ENCODE data around the gene LDB3.

- no peak for TF ChIP-seq POLR2A (IDR thresholded peaks at IDR 0.05; ENCODE audit: low read depth, low read length)
- TF ChIP-seq CTCF (conservative IDR thresholded peaks at IDR 0.05; ENCODE audit: low read depth, low read length) = no peak
- TF ChIP-seq MAFK (IDR thresholded peaks at IDR 0.05; ENCODE audit: low read depth, low read length) = no peak
- TF ChIP-seq RFX5 (IDR thresholded peaks at IDR 0.05; ENCODE audit: low read depth, low read length) = no peak
- no peak for TF ChIP-seq FOS (IDR thresholded peaks at IDR 0.05; ENCODE audit: low read depth, low read length)
- no peak for TF ChIP-seq BHLHE40 (IDR thresholded peaks at IDR 0.05; ENCODE audit: low read depth, low read length)
- TF ChIP-seq MAZ (IDR thresholded peaks at IDR 0.05; ENCODE audit: borderline replicate concordance, low read depth, low read length) = no peak
- no peak for TF ChIP-seq USF2 (IDR thresholded peaks at IDR 0.05; ENCODE audit: low read depth, low read length)
- TF ChIP-seq ELK1 (IDR thresholded peaks at IDR 0.05; ENCODE audit: borderline replicate concordance, low read depth, low read length) = no peak
- TF ChIP-seq NFE2L2 (IDR thresholded peaks at IDR 0.05; ENCODE audit: low read depth, low read length) = no peak
- no peak for TF ChIP-seq CEBPB (IDR thresholded peaks at IDR 0.05; ENCODE audit: low read depth, low read length)
Observed at GRCh38 chr10:86670876-86671275, 2.6 kb downstream of the LDB3 start.

Data from IMR-90 (cell line).